Measurements from ENCODE around the gene EIF5A.

The EIF5A gene

GRCh38 chr17:7292729-7293128 is 14.7 kb upstream of the EIF5A start:
- no peak overlapping the region for H3K27ac ChIP-seq (ENCODE audit: low read length, poor library complexity, severe bottlenecking)
- H2AK5ac ChIP-seq (ENCODE audit: low read length, severe bottlenecking), result no peak overlapping the region
- H2BK15ac ChIP-seq (ENCODE audit: low read depth, poor library complexity, severe bottlenecking), result no peak overlapping the region
- no peak overlapping the region for H2BK12ac ChIP-seq (ENCODE audit: low read length in 2 of 2)
- no peaks in the 10 kb centered on the region for H3K9me3 ChIP-seq (ENCODE audit: control insufficient read depth, low read length)
- WGBS, result 58% methylated on average over 5 of the region's 6 CpGs
- no peaks in the 10 kb centered on the region for H3K79me1 ChIP-seq (replicated peaks; ENCODE audit: low read length, poor library complexity, severe bottlenecking)
- H3K27me3 ChIP-seq (ENCODE audit: control insufficient read depth in 1 of 2, insufficient read depth in 1 of 2, low read length in 2 of 2), result peaks cover 70 to 76% of the 10 kb centered on the region in 2 experiments
- no peak overlapping the region for H3K4me3 ChIP-seq (ENCODE audit: insufficient read depth in 1 of 2, low read depth in 1 of 2, low read length in 2 of 2)
- H3K14ac ChIP-seq (ENCODE audit: low read length in 2 of 2), result no peak overlapping the region
- H3K18ac ChIP-seq (ENCODE audit: low read depth in 1 of 2, low read length in 2 of 2), result no peak overlapping the region
- no peak overlapping the region for H4K8ac ChIP-seq (ENCODE audit: low read length)
- no peak overlapping the region for H2BK5ac ChIP-seq (ENCODE audit: low read depth, low read length, poor library complexity, severe bottlenecking)
- no peak overlapping the region for H3K4me2 ChIP-seq (ENCODE audit: low read length, poor library complexity, severe bottlenecking)
- no peak overlapping the region for H2AFZ ChIP-seq (ENCODE audit: low read depth, low read length)
- DNase-seq, result no peak
- H4K91ac ChIP-seq (ENCODE audit: low read length), result no peak overlapping the region
- H2BK120ac ChIP-seq (ENCODE audit: low read depth, low read length), result no peak overlapping the region
- H3K4ac ChIP-seq (ENCODE audit: low read depth in 1 of 2, low read length in 2 of 2), result no peak overlapping the region
- no peaks in the 10 kb centered on the region for H3K36me3 ChIP-seq (ENCODE audit: control insufficient read depth in 1 of 2, insufficient read depth in 2 of 2, low read depth in 1 of 2, low read length in 2 of 2)
- peaks cover 18% of the 10 kb centered on the region for H3K4me1 ChIP-seq (ENCODE audit: control insufficient read depth, insufficient read depth, low read depth, low read length)
- H3K23ac ChIP-seq (ENCODE audit: low read length in 2 of 2), result no peak overlapping the region
- no peak overlapping the region for H3K9ac ChIP-seq (ENCODE audit: low read length)

GRCh38 chr17:7293159-7293558 is 14.3 kb upstream of the EIF5A start:
- H3K4ac ChIP-seq (ENCODE audit: low read depth in 1 of 2, low read length in 2 of 2), result no peak overlapping the region
- no peak overlapping the region for H2AK5ac ChIP-seq (ENCODE audit: low read length, severe bottlenecking)
- H3K14ac ChIP-seq (ENCODE audit: low read length in 2 of 2), result no peak overlapping the region
- H3K4me3 ChIP-seq (ENCODE audit: insufficient read depth in 1 of 2, low read depth in 1 of 2, low read length in 2 of 2), result no peak overlapping the region
- H3K23ac ChIP-seq (ENCODE audit: low read length in 2 of 2), result no peak overlapping the region
- no peak overlapping the region for H3K4me2 ChIP-seq (ENCODE audit: low read length, poor library complexity, severe bottlenecking)
- WGBS, result 95% methylated on average over 7 of the region's 11 CpGs
- no peak overlapping the region for H2BK5ac ChIP-seq (ENCODE audit: low read depth, low read length, poor library complexity, severe bottlenecking)
- no peak overlapping the region for H3K9ac ChIP-seq (ENCODE audit: low read length)
- H2BK15ac ChIP-seq (ENCODE audit: low read depth, poor library complexity, severe bottlenecking), result no peak overlapping the region
- H2AFZ ChIP-seq (ENCODE audit: low read depth, low read length), result no peak overlapping the region
- peaks cover 18% of the 10 kb centered on the region for H3K4me1 ChIP-seq (ENCODE audit: control insufficient read depth, insufficient read depth, low read depth, low read length)
- no peak for DNase-seq
- H3K27me3 ChIP-seq (ENCODE audit: control insufficient read depth in 1 of 2, insufficient read depth in 1 of 2, low read length in 2 of 2), result peaks cover 66 to 71% of the 10 kb centered on the region in 2 experiments
- no peak overlapping the region for H3K27ac ChIP-seq (ENCODE audit: low read length, poor library complexity, severe bottlenecking)
- H2BK120ac ChIP-seq (ENCODE audit: low read depth, low read length), result no peak overlapping the region
- no peak overlapping the region for H4K8ac ChIP-seq (ENCODE audit: low read length)
- no peaks in the 10 kb centered on the region for H3K36me3 ChIP-seq (ENCODE audit: control insufficient read depth in 1 of 2, insufficient read depth in 2 of 2, low read depth in 1 of 2, low read length in 2 of 2)
- H2BK12ac ChIP-seq (ENCODE audit: low read length in 2 of 2), result no peak overlapping the region
- no peaks in the 10 kb centered on the region for H3K79me1 ChIP-seq (replicated peaks; ENCODE audit: low read length, poor library complexity, severe bottlenecking)
- no peak overlapping the region for H3K18ac ChIP-seq (ENCODE audit: low read depth in 1 of 2, low read length in 2 of 2)
- H4K91ac ChIP-seq (ENCODE audit: low read length), result no peak overlapping the region
- no peaks in the 10 kb centered on the region for H3K9me3 ChIP-seq (ENCODE audit: control insufficient read depth, low read length)

GRCh38 chr17:7293816-7294613 is 13.4 kb upstream of the EIF5A start:
- H3K27me3 ChIP-seq (ENCODE audit: control insufficient read depth in 1 of 2, insufficient read depth in 1 of 2, low read length in 2 of 2), result peaks cover 58 to 63% of the 10 kb centered on the region in 2 experiments
- H3K18ac ChIP-seq (ENCODE audit: low read depth in 1 of 2, low read length in 2 of 2), result no peak overlapping the region
- no peak overlapping the region for H3K4me3 ChIP-seq (ENCODE audit: insufficient read depth in 1 of 2, low read depth in 1 of 2, low read length in 2 of 2)
- DNase-seq, result no peak
- H2AK5ac ChIP-seq (ENCODE audit: low read length, severe bottlenecking), result no peak overlapping the region
- H3K27ac ChIP-seq (ENCODE audit: low read length, poor library complexity, severe bottlenecking), result no peak overlapping the region
- no peak overlapping the region for H2BK5ac ChIP-seq (ENCODE audit: low read depth, low read length, poor library complexity, severe bottlenecking)
- 8% methylated on average over 28 of the region's 75 CpGs for WGBS
- no peak overlapping the region for H3K23ac ChIP-seq (ENCODE audit: low read length in 2 of 2)
- no peak overlapping the region for H4K91ac ChIP-seq (ENCODE audit: low read length)
- H2BK120ac ChIP-seq (ENCODE audit: low read depth, low read length), result no peak overlapping the region
- no peak overlapping the region for H2AFZ ChIP-seq (ENCODE audit: low read depth, low read length)
- H3K9me3 ChIP-seq (ENCODE audit: control insufficient read depth, low read length), result no peaks in the 10 kb centered on the region
- H2BK12ac ChIP-seq (ENCODE audit: low read length in 2 of 2), result no peak overlapping the region
- H4K8ac ChIP-seq (ENCODE audit: low read length), result no peak overlapping the region
- peaks cover 18% of the 10 kb centered on the region for H3K4me1 ChIP-seq (ENCODE audit: control insufficient read depth, insufficient read depth, low read depth, low read length)
- no peak overlapping the region for H3K14ac ChIP-seq (ENCODE audit: low read length in 2 of 2)
- H2BK15ac ChIP-seq (ENCODE audit: low read depth, poor library complexity, severe bottlenecking), result no peak overlapping the region
- no peak overlapping the region for H3K9ac ChIP-seq (ENCODE audit: low read length)
- H3K4ac ChIP-seq (ENCODE audit: low read depth in 1 of 2, low read length in 2 of 2), result no peak overlapping the region
- no peaks in the 10 kb centered on the region for H3K79me1 ChIP-seq (replicated peaks; ENCODE audit: low read length, poor library complexity, severe bottlenecking)
- no peaks in the 10 kb centered on the region for H3K36me3 ChIP-seq (ENCODE audit: control insufficient read depth in 1 of 2, insufficient read depth in 2 of 2, low read depth in 1 of 2, low read length in 2 of 2)
- H3K4me2 ChIP-seq (ENCODE audit: low read length, poor library complexity, severe bottlenecking), result peak overlapping the region; percentile 48

GRCh38 chr17:7294614-7295153 is 12.7 kb upstream of the EIF5A start, which contains the start of gene YBX2:
YBX2 (minus strand) TSS chr17:7294639; CDS start chr17:7294500, 139 bp downstream.
- Histone ChIP-seq H3K79me1 (replicated peaks; ENCODE audit: low read length, poor library complexity, severe bottlenecking) (no peaks in the 10 kb centered on the region), H2BK120ac (ENCODE audit: low read depth, low read length) (no peak within 1 kb of the TSS), H4K8ac (ENCODE audit: low read length) (no peak within 1 kb of the TSS), H2BK15ac (ENCODE audit: low read depth, poor library complexity, severe bottlenecking) (no peak within 1 kb of the TSS), H3K36me3 (ENCODE audit: control insufficient read depth in 1 of 2, insufficient read depth in 2 of 2, low read depth in 1 of 2, low read length in 2 of 2) (no peaks in the 10 kb centered on the region), H2AFZ (ENCODE audit: low read depth, low read length) (no peak within 1 kb of the TSS), H3K23ac (ENCODE audit: low read length in 2 of 2) (peak within 1 kb of the TSS in 1 of 2 experiments; percentile 98), H3K4ac (ENCODE audit: low read depth in 1 of 2, low read length in 2 of 2) (no peak within 1 kb of the TSS), H3K14ac (ENCODE audit: low read length in 2 of 2) (no peak within 1 kb of the TSS), H3K18ac (ENCODE audit: low read depth in 1 of 2, low read length in 2 of 2) (no peak within 1 kb of the TSS), H3K27me3 (ENCODE audit: control insufficient read depth in 1 of 2, insufficient read depth in 1 of 2, low read length in 2 of 2) (peaks cover 55 to 57% of the 10 kb centered on the region in 2 experiments), H3K4me2 (ENCODE audit: low read length, poor library complexity, severe bottlenecking) (peak within 1 kb of the TSS; percentile 48), H4K91ac (ENCODE audit: low read length) (no peak within 1 kb of the TSS), H3K9ac (ENCODE audit: low read length) (no peak within 1 kb of the TSS), H3K27ac (ENCODE audit: low read length, poor library complexity, severe bottlenecking) (no peak within 1 kb of the TSS), H2BK12ac (ENCODE audit: low read length in 2 of 2) (no peak within 1 kb of the TSS), H3K9me3 (ENCODE audit: control insufficient read depth, low read length) (no peaks in the 10 kb centered on the region), H2AK5ac (ENCODE audit: low read length, severe bottlenecking) (no peak within 1 kb of the TSS), H3K4me1 (ENCODE audit: control insufficient read depth, insufficient read depth, low read depth, low read length) (peaks cover 18% of the 10 kb centered on the region), H2BK5ac (ENCODE audit: low read depth, low read length, poor library complexity, severe bottlenecking) (no peak within 1 kb of the TSS), H3K4me3 (ENCODE audit: insufficient read depth in 1 of 2, low read depth in 1 of 2, low read length in 2 of 2) (no peak within 1 kb of the TSS)
- 9% methylated on average over 37 of the region's 57 CpGs for WGBS
- peak; percentile 12 for DNase-seq
